ENCODE results near the gene ZNF701.
"Not testable (repeated sequence)": the region's sequence is repeated elsewhere in the genome, so short reads cannot be mapped to it uniquely, and the experiment has no call there.

Gene ZNF701

DNA sequence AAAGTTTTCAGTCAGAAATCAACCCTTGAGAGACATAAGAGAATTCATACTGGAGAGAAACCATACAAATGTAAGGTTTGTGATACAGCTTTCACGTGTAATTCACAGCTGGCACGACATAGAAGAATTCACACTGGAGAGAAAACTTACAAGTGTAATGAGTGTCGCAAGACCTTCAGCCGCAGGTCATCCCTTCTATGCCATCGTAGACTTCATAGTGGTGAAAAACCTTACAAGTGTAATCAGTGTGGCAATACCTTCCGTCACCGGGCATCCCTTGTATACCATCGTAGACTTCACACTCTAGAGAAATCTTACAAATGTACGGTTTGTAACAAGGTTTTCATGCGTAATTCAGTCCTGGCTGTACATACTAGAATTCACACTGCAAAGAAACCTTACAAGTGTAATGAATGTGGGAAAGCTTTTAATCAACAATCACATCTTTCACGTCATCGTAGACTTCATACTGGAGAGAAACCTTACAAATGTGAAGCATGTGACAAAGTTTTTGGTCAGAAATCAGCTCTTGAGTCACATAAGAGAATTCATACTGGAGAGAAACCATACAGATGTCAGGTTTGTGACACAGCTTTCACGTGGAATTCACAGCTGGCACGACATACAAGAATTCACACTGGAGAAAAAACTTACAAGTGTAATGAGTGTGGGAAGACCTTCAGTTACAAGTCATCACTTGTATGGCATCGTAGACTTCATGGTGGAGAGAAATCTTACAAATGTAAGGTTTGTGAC, 15.7 kb upstream of the ZNF701 start:
- Histone ChIP-seq H3K27me3 (ENCODE audit: insufficient read depth, insufficient read length) (no peaks in the 10 kb centered on the region), H3K36me3 (ENCODE audit: insufficient read depth, insufficient read length, low read length) (peaks cover 67% of the 10 kb centered on the region), H3K9ac (ENCODE audit: insufficient read length, low read depth) (no peak overlapping the region), H3K4me3 (ENCODE audit: insufficient read length, low read depth) (no peak overlapping the region), H3K4me1 (ENCODE audit: insufficient read depth, insufficient read length) (no peaks in the 10 kb centered on the region), H3K9me3 (ENCODE audit: insufficient read depth, low read length) (peaks cover 69% of the 10 kb centered on the region)
- DNase-seq (ENCODE audit: low read depth, low spot score) = no peak
- TF ChIP-seq SUZ12 (IDR thresholded peaks at IDR 0.05; ENCODE audit: extremely low read depth, insufficient read depth, insufficient read length) (no peak), YY1 (IDR thresholded peaks at IDR 0.05; ENCODE audit: insufficient read depth, insufficient read length) (no peak), ZNF274 (IDR thresholded peaks at IDR 0.05; ENCODE audit: low read depth, low read length) (peak; percentile 82)

DNA sequence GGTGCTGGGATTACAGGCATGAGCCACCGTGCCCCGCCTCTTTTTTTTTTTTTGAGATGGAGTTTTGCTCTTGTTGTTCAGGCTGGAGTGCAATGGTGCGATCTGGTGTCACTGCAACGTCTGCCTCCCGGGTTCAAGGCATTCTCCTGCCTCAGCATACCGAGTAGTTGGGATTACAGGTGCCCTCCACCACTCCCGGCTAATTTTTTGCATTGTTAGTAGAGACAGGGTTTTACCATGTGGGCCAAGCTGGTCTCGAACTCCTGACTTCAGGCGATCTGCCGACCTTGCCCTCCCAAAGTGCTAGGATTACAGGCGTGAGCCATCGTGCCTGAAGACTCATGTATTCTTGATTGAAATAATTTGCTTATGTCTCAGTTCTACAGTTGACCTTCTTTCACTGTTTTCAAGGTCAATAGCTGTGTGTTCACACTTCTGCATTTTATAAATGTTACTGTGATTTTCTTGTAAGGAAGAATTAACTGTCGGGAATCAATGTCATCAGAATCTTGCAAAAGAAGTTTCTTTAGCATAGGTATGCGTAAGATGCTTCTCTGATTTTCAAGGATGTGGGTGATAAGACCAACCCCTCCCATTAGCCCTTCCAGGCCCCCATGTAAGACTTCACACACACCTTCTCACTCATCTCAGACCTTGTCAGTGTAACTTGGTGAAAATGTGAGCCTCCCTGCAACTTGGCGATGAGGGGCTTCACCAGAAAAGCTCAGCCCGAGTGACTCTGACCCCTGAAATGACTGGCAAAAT, 12.7 kb upstream of the ZNF701 start:
- Histone ChIP-seq H3K4me3 (ENCODE audit: insufficient read length, low read depth) (no peak overlapping the region), H3K36me3 (ENCODE audit: insufficient read depth, insufficient read length, low read length) (peaks cover 64% of the 10 kb centered on the region), H3K9me3 (ENCODE audit: insufficient read depth, low read length) (peaks cover 60% of the 10 kb centered on the region), H3K9ac (ENCODE audit: insufficient read length, low read depth) (no peak overlapping the region), H3K27me3 (ENCODE audit: insufficient read depth, insufficient read length) (no peaks in the 10 kb centered on the region), H3K4me1 (ENCODE audit: insufficient read depth, insufficient read length) (peaks cover 2% of the 10 kb centered on the region)
- DNase-seq (ENCODE audit: low read depth, low spot score) = no peak
- TF ChIP-seq ZNF274 (IDR thresholded peaks at IDR 0.05; ENCODE audit: low read depth, low read length) = no peak
- no peak for TF ChIP-seq YY1 (IDR thresholded peaks at IDR 0.05; ENCODE audit: insufficient read depth, insufficient read length)
- TF ChIP-seq SUZ12 (IDR thresholded peaks at IDR 0.05; ENCODE audit: extremely low read depth, insufficient read depth, insufficient read length) = no peak

DNA sequence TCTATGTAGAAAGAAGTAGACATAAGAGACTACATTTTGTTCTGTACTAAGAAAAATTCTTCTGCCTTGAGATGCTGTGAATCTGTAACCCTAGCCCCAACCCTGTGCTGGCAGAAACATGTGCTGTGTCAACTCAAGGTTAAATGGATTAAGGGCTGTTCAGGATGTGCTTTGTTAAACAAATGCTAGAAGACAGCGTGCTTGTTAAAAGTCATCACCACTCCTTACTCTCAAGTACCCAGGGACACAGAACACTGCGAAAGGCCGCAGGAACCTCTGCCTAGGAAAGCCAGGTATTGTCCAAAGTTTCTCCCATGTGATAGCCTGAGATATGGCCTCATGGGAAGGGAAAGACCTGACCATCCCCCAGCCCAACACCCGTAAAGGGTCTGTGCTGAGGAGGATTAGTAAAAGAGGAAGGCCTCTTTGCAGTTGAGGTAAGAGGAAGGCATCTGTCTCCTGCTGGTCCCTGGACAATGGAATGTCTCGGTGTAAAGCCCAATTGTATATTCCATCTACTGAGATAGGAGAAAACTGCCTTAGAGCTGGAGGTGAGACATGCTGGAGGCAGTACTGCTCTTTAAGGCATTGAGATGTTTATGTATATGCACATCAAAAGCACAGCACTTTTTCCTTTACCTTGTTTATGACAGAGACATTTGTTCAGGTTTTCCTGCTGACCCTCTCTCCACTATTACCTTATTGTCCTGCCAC, 11.2 kb upstream of the ZNF701 start:
- H3K4me3 ChIP-seq (ENCODE audit: insufficient read length, low read depth); H3K4me1 ChIP-seq (ENCODE audit: insufficient read depth, insufficient read length); H3K27me3 ChIP-seq (ENCODE audit: insufficient read depth, insufficient read length); H3K9ac ChIP-seq (ENCODE audit: insufficient read length, low read depth): not testable (repeated sequence)
- H3K9me3 ChIP-seq (ENCODE audit: insufficient read depth, low read length) = peaks cover 46% of the 10 kb centered on the region
- DNase-seq (ENCODE audit: low read depth, low spot score) = peak; percentile 66
- peaks cover 62% of the 10 kb centered on the region for H3K36me3 ChIP-seq (ENCODE audit: insufficient read depth, insufficient read length, low read length)

DNA sequence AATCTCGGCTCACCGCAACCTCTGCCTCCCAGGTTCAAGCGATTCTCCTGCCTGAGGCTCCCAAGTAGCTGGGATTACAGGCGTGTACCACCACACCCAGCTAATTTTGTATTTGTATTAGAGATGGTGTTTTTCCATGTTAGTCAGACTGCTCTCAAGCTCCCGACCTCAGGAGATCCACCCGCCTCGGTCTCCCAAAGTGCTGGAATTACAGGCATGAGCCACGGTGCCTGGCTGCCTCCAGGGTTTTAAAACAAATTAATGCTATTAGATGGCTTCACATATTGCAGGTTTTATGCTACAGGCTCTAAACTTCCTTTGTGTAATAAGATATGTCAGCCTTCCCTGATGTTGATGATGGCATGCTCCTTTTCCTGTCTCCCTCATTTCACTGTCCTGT, 8.5 kb upstream of the ZNF701 start:
- peaks cover 38% of the 10 kb centered on the region for H3K36me3 ChIP-seq (ENCODE audit: insufficient read depth, insufficient read length, low read length)
- DNase-seq (ENCODE audit: low read depth, low spot score); H3K27me3 ChIP-seq (ENCODE audit: insufficient read depth, insufficient read length); H3K4me1 ChIP-seq (ENCODE audit: insufficient read depth, insufficient read length); H3K4me3 ChIP-seq (ENCODE audit: insufficient read length, low read depth); H3K9ac ChIP-seq (ENCODE audit: insufficient read length, low read depth): not testable (repeated sequence)
- peaks cover 18% of the 10 kb centered on the region for H3K9me3 ChIP-seq (ENCODE audit: insufficient read depth, low read length)

DNA sequence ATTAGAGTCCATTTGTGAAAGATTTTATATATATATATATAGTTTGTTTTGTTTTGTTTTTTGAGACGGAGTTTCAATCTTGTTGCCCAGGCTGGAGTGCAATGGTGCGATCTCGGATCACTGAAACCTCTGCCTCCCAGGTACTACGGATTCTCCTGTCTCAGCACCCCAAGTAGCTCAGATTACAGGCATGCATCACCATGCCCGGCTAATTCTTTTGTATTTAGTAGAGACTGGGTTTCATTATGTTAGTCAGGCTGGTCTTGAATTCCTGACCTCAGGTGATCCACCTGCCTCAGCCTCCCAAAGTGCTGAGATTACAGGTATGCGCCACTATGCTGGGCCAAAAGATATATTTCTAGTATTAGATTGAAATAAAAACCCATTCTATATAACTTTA, 4.0 kb upstream of the ZNF701 start:
- H3K27me3 ChIP-seq (ENCODE audit: insufficient read depth, insufficient read length) = no peaks in the 10 kb centered on the region
- H3K9me3 ChIP-seq (ENCODE audit: insufficient read depth, low read length) = no peaks in the 10 kb centered on the region
- H3K9ac ChIP-seq (ENCODE audit: insufficient read length, low read depth) = no peak overlapping the region
- no peak for DNase-seq (ENCODE audit: low read depth, low spot score)
- TF ChIP-seq SUZ12 (IDR thresholded peaks at IDR 0.05; ENCODE audit: extremely low read depth, insufficient read depth, insufficient read length) (no peak), ZNF274 (IDR thresholded peaks at IDR 0.05; ENCODE audit: low read depth, low read length) (no peak), YY1 (IDR thresholded peaks at IDR 0.05; ENCODE audit: insufficient read depth, insufficient read length) (no peak)
- no peak overlapping the region for H3K4me3 ChIP-seq (ENCODE audit: insufficient read length, low read depth)
- H3K36me3 ChIP-seq (ENCODE audit: insufficient read depth, insufficient read length, low read length) = peaks cover 22% of the 10 kb centered on the region
- H3K4me1 ChIP-seq (ENCODE audit: insufficient read depth, insufficient read length) = no peaks in the 10 kb centered on the region

DNA sequence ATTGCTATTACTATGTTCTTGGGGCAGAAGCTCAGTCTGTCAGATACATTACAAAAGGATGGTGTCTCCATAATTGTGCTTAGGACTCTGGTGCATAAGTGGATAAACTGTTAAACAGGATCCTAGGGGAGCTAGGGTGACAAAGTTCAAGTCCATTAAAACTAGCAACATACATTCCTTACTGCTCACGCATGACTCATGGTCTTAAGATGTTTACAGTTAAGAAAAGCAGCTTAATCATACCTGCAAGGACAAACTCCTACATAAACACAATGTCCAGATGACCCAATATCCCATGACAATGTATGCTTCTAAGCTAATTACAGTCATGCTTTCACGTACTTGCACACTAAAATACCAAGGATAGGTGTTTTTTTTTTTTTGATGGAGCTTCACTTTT, 3.5 kb upstream of the ZNF701 start:
- H3K4me1 ChIP-seq (ENCODE audit: insufficient read depth, insufficient read length) = no peaks in the 10 kb centered on the region
- H3K4me3 ChIP-seq (ENCODE audit: insufficient read length, low read depth) = no peak overlapping the region
- DNase-seq (ENCODE audit: low read depth, low spot score) = no peak
- peaks cover 19% of the 10 kb centered on the region for H3K36me3 ChIP-seq (ENCODE audit: insufficient read depth, insufficient read length, low read length)
- TF ChIP-seq SUZ12 (IDR thresholded peaks at IDR 0.05; ENCODE audit: extremely low read depth, insufficient read depth, insufficient read length) = no peak
- no peak for TF ChIP-seq YY1 (IDR thresholded peaks at IDR 0.05; ENCODE audit: insufficient read depth, insufficient read length)
- TF ChIP-seq ZNF274 (IDR thresholded peaks at IDR 0.05; ENCODE audit: low read depth, low read length) = no peak
- no peak overlapping the region for H3K9ac ChIP-seq (ENCODE audit: insufficient read length, low read depth)
- no peaks in the 10 kb centered on the region for H3K9me3 ChIP-seq (ENCODE audit: insufficient read depth, low read length)
- no peaks in the 10 kb centered on the region for H3K27me3 ChIP-seq (ENCODE audit: insufficient read depth, insufficient read length)

DNA sequence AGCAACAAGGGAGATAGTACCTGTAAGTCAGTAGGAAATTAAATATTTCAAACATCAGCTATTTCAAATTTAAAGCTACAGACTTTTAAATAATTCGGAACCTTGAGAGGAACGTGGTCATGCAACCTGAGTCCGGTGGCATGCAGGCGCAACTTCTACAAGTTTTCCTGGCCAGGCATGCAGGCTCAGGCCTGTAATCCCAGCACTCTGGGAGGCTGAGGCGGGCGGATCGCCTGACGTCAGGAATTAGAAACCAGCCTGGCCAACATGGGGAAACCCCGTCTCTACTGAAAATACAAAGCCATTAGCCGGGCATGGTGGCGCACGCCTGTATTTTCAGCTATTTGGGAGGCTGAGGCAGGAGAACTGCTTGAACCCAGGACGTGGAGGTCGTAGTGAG, 2.2 kb upstream of the ZNF701 start:
- Histone ChIP-seq H3K4me1 (ENCODE audit: insufficient read depth, insufficient read length) (no peaks in the 10 kb centered on the region), H3K36me3 (ENCODE audit: insufficient read depth, insufficient read length, low read length) (peaks cover 13% of the 10 kb centered on the region), H3K4me3 (ENCODE audit: insufficient read length, low read depth) (no peak overlapping the region), H3K27me3 (ENCODE audit: insufficient read depth, insufficient read length) (no peaks in the 10 kb centered on the region), H3K9me3 (ENCODE audit: insufficient read depth, low read length) (no peaks in the 10 kb centered on the region), H3K9ac (ENCODE audit: insufficient read length, low read depth) (no peak overlapping the region)
- no peak for DNase-seq (ENCODE audit: low read depth, low spot score)
- no peak for TF ChIP-seq ZNF274 (IDR thresholded peaks at IDR 0.05; ENCODE audit: low read depth, low read length)
- TF ChIP-seq YY1 (IDR thresholded peaks at IDR 0.05; ENCODE audit: insufficient read depth, insufficient read length) = no peak
- no peak for TF ChIP-seq SUZ12 (IDR thresholded peaks at IDR 0.05; ENCODE audit: extremely low read depth, insufficient read depth, insufficient read length)

DNA sequence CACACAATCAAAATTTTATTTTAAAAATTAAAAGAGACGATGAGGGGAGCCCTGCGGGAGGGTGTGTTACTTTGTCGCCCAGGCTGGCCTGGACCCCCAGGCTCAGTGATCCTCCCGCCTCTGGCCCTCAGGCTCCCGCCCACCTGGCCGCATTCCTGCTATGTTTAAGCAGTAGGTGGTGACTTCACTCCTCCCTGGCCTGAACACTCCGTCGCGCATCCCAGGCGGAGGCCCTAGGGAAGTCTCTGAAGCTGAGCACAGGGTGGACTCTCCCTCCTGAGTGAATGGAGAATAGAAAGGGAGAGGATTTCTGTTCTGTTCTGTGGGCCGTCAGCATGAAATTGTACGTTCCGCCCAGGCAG, 468 bp upstream of the ZNF701 start:
- not testable (repeated sequence) for H3K27me3 ChIP-seq (ENCODE audit: insufficient read depth, insufficient read length); H3K4me3 ChIP-seq (ENCODE audit: insufficient read length, low read depth); H3K4me1 ChIP-seq (ENCODE audit: insufficient read depth, insufficient read length); H3K9me3 ChIP-seq (ENCODE audit: insufficient read depth, low read length)
- Histone ChIP-seq H3K36me3 (ENCODE audit: insufficient read depth, insufficient read length, low read length) (peaks cover 19% of the 10 kb centered on the region), H3K9ac (ENCODE audit: insufficient read length, low read depth) (peak overlapping the region; percentile 72)
- peak; percentile 60 for DNase-seq (ENCODE audit: low read depth, low spot score)
